HG02798 (cell line): ENCODE data around the gene DLGAP1.
"Not testable (repeated sequence)": the region's sequence is repeated elsewhere in the genome, so short reads cannot be mapped to it uniquely, and the experiment has no call there.

ENCODE experiments used
- ATAC-seq: cut with Tn5 transposase; IDR thresholded peaks from one replicate; pipeline ENCODE4 v1.9.1; 2021; ENCODE audit warnings: mild to moderate bottlenecking; ENCODE audit not compliant: unreplicated experiment, poor library complexity

The DLGAP1 gene

DNA sequence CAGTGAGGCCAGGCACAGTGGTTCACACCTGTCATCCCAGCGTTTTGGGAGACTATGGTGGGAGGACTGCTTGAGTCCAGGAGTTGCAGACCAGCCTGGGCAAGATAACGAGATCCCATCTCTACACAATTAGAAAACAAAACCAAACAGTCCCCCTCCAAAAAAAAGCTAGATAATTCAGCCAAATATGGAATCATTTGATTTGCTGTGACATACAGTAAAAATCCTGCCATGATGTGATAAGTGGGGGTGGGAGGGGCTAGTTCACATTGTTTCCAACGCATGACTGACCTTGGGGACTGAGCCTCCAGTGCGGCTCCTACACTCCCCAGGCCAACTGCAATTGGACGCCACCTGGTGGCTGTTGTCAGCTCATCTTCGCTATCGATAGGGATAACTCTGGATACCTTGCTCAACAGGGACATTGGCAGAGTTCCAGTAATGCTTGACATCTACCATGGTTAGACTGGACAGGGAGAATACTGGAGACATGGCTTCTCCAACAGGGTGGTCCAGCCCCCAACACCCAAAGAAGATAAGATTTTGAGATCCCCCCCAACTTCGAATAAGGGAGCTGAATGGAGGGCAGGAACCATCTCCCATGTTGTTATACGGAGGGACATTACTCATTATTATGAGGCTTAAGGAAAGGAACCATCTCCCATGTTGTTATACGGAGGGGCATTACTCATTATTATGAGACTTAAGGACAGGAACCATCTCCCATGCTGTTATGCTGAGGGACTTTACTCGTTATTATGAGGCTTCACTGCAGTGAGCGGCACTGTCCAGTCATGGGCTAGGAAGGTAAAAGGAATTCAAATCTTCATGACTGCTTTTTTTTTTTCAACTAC lies 869.2 kb downstream of the DLGAP1 start:
- ATAC-seq, result peak; percentile 37

DNA sequence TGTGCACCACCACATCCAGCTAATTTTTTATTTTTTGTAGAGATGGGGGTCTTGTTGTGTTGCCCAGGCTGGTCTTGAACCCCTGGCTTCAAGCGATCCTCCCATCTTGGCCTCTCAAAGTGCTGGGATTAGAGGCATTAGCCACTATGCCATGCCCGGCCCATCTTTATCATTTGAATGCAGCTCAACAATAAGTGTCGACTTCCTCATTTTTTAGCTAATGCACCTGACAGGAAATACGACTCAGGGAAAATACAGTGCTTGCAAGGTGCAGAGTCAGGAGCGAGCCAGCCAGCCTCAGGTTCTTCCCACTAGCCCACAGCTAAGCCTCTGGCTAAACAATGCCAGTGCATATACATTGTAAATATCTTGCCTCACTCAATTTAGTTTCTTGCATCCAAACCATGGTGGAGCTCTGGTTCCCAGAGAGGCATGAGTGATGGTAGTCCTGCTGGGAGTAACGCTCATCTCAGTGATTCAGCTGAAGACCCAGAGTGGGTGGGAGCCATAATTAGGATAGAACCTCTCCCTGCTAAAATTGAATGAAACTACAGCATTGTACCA lies 870.1 kb downstream of the DLGAP1 start:
- no peak for ATAC-seq

DNA sequence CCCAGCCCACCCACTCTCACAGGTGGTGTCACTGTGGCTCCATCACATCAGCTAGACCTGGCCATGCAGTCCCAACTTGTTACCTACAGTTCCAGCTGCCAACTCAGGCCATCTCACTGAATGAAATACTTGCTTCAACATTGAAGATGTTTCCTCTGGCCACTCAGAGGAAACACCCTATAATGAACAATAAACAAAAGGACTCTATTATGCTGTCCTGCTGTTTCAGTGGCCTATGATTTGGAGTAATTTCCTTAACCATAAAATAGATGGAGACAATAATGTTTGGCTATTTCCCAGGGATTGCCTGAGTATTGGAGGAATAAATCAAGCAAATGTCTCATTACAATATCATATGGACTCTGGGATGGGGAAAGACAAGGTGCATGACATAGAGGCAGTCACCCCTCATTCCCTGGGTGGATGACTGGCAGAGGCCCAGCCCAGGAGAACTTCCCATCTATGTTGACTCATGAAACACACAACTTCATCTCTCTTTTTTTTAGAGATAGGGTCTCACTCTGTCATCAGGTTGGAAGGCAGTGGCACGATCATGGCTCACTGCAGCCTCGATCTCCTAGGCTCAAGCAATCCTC lies 870.7 kb downstream of the DLGAP1 start:
- no peak for ATAC-seq

DNA sequence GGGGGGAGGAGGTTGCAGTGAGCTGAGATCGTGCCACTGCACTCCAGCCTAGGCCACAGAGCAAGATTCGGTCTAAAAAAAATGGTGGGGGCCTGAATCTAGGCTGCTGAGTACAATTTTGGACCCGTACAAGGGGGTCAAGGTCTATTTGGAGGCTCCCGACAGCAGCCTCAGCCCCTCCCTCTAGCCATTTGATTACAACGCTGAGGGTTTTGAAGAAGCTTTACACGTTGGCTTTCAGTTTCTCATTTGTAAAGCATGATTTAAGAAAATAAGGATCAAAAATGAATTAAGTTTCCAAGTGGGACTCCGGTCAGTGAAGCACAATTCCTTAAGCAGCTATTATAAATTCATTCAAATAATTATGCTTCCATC lies 871.2 kb downstream of the DLGAP1 start:
- no peak for ATAC-seq

DNA sequence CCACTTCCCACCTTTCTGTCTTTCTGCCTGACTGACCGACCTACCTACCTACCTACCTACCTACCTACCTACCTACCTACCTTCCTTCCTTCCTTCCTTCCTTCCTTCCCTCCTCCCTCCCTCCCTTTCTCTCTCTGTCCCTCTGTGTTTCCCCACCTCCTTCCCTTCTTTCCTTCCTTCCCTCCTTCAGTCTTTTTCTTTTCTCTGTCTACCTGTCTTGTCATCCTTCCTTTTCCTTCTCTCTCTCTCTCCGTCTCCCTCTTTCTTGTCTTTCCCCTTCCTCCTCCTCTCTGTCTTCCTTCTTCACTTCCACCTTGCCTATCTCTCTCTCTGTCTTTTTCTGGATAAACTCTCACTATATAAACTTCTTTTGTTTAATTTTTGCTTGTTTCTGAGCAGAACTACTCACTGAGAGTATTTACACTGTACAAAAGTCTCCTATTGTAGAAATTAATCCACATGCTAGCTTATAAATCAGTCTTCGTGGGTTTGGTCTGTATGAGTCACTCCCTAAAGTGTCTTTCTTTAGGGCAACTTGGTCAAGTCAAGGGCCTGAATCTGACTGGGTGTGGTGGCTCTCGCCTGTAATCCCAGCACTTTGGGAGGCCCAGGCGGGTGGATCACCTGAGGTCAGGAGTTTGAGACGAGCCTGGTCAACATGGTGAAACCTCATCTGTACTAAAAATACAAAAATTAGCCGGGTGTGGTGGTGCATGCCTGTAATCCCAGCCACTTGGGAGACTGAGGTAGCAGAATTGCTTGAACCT lies 871.8 kb downstream of the DLGAP1 start:
- ATAC-seq, result not testable (repeated sequence)

DNA sequence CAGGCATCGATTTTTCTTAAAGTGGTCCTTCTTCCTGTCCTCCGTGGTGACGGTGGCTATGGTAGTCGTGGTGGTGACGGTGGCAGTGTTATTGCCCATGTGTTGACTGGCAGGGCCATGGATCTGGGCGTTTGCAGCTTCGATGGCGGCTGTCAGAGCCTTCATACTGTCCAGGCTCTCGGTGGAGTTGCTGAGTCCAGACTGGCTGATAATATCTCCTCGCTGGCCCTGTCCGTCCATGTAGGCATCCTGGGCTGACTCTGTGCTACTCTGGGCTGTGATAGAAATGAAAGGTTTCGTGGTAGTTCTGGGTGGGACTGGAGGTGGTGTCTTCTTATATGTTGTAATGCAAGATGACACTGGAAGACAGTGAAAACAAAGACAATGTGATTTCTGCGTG lies 873.2 kb downstream of the DLGAP1 start:
- no peak for ATAC-seq

DNA sequence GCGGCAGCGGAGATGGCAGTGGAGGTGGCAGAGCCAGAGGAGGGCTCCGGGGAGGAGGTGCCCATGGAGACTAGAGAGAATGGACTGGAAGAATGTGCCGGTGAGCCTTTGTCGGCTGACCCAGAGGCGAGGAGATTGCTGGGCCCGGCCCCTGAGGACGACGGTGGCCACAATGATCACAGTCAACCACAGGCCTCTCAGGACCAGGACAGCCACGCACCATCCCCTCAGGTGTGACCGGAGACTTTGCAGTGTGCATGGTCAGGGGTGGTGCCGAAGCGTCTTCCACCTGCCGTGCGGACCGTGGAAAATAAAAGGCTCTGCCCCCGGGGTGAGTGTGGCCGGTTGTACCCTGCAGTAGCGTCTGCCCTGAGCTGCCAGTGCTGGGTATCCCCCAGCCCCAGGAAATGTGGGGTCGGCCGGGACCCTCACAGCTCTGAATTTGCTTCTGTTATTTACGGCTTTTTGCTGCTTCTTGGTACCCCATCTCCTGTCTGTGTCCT lies 874.5 kb downstream of the DLGAP1 start:
- ATAC-seq, result not testable (repeated sequence)

DNA sequence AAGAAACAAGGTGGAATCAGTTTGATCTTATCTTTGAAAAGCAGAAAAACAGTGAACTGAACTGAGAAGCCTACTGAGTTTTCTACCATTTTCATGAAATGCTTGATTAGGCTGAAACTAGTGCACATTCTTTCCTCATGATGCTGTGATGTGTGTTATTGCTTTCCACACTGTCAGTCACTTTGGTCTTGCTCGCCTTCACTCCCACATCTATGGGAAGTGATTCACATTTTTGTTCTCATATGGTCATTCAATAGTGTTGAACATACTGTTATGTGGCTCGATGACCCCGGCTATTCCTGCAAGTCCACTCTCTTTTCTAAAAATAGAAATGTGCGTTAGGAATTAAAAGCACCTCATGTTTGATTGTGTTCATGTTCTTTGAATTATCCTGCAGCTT lies 875.4 kb downstream of the DLGAP1 start:
- no peak for ATAC-seq

DNA sequence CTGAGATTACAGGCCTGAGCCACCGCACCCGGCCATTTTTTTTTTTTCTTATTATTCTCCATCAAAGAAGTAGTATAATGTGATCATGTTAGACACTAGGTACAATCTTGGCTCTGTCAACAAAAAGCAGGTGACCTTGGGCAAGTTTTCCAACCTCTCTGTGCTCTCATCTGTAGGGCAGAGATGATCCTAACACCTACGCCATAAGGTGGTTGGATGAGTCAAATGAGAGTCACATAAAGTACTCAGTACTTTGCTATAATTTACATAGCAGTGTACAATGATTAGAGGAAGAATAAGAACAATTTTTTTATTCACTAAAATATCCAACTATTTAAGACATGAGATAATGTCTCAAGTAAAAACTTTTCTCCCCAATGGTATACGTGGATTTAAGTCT lies 876.5 kb downstream of the DLGAP1 start:
- no peak for ATAC-seq

DNA sequence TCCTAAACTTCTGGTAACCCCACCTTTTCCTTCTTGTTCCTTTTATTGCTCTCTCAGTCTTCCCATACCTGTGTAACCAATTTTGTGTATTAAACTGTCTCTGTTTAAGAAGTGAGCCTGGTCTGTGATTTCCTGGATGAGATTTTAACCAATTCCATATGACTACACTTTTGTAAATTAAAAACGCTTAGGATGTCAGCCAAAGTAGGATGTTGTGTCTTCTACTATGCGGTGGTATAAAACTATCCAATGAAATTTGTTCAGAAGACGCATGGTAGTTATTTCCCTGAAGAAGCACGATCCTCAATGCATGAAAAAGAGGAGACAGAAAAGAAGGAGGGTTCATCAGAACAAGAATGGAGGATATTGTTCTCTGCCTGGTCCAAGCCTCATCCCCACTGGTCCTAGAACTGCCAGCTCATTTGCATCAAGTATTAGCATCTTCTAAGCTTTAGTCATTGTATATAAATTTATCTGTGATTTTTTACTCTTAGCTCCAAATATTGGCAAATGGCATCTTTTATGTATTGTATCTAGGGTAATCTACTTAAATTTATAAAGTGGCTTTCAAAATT lies 877.7 kb downstream of the DLGAP1 start:
- ATAC-seq, result no peak

DNA sequence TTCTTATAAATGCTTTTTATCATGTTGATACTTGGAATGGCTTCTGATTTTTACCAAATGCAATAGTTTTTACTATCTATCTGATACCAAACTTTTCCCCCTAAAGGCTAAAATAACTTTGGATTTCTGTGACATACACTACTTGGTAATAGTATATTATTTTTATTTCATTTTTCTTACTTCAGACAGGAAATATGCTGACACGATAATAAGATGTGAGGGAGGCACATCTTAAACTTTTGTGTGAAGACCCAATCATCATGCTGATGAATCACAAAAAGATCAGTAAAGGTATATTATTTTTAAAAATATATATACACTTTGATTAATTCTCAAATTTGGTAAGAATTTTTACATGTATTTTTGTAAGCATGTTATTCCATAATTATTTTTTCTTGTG lies 882.3 kb downstream of the DLGAP1 start:
- ATAC-seq, result no peak

DNA sequence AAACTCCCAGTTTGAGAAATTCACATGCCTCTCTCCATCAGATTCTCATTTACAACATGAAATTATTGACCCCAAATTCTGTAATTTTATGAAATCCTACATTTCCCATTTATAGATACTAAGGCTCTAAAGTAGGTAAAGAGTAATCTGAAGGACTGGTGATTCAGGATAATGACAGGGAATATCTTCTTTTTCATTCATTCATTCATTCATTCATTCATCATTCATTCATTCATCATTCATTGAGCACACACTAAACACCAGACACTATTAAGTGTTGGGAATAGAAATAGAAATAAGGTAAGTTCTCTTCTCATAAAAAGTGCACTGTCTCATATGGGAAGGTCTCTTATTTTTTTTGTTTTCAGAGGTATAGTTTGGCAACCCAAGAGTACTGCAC lies 888.3 kb downstream of the DLGAP1 start:
- no peak for ATAC-seq

DNA sequence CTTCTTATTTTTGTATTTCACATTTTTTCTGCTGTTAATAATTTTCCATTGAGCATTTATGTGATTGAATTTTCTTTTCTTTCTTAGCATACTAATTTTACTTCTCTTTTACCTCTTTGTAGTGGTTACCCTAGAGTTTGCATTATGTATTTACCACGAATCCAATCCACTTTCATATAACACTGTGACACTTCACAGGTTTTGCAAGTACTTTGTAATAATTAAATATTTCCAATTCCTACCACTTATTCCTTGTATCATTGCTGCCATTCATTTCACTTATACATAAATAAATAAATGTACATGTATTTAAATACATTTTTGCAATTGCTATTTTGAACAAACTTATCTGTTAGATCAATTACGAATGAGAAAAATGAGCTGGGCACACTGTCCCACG lies 894.4 kb downstream of the DLGAP1 start:
- ATAC-seq, result no peak

DNA sequence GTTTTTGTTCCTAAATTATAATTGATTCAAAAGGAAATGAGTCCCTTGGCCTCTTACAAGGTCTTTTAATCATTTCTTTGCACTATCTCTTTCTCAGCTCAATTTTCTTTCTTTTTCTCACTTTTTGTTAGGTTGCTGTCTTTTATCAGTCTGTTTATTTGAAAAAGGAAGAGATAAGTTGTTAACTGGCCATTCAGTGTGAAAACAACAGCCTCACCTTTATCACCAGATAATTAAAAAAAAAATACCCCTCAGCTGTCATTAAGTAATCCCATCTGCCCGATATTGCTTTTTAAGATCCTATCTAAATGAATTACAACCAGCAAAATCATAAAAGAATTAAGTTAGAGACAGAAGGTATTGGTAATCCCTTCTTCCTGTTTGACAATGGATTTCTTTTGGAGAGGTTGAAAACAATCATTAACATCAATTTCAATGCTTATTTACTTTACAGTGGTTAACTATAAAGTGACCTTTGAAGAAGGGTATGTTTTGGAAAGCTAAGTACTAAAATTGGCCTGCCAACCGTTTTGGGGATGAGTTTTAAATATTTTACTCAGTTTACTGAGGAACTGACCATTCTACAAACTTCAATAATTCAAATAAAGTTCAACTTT lies 900.2 kb downstream of the DLGAP1 start:
- ATAC-seq, result no peak

DNA sequence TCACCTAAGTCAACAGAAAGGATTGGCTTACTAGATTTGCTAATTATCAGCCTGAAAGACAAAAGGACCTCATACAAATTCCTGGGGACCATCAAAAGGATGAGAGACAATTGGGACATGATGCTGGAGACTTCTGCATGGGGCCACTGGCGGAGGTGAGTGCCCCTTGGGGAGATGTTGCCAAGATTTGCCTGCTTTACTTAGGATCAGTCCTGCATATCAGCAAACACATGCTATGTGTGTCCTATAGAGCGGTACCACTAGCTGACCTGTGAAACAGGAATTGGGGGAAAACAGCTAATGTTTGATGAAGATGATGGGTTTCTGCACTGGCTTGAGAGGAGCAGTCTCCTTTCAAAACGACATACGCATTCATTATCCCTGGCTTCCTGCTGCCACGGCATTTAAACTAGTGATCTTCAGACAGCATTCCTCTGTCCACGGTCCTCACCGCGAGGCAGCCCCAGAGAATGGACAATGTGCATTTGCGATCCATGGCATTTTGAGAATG lies 901.0 kb downstream of the DLGAP1 start:
- no peak for ATAC-seq

DNA sequence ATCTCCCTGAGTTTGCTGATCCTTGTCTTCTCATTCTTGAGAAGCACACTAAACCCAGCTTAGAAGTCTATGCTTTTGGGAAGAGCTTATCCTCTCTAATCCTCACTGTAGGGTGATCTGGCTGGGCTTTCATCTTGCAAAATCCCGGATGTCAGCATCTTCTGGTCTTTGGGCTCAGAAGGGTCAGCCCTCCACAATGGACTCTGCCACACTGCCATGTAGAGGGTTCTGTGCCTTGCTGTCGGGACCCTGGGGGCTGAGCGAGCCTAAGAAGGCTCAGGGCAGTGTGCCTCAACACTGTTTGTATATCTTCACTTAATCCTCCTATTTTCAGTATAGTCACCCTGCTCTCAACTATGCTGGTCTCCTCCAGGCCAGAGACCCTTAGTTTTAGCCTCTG lies 902.8 kb downstream of the DLGAP1 start:
- ATAC-seq, result no peak

DNA sequence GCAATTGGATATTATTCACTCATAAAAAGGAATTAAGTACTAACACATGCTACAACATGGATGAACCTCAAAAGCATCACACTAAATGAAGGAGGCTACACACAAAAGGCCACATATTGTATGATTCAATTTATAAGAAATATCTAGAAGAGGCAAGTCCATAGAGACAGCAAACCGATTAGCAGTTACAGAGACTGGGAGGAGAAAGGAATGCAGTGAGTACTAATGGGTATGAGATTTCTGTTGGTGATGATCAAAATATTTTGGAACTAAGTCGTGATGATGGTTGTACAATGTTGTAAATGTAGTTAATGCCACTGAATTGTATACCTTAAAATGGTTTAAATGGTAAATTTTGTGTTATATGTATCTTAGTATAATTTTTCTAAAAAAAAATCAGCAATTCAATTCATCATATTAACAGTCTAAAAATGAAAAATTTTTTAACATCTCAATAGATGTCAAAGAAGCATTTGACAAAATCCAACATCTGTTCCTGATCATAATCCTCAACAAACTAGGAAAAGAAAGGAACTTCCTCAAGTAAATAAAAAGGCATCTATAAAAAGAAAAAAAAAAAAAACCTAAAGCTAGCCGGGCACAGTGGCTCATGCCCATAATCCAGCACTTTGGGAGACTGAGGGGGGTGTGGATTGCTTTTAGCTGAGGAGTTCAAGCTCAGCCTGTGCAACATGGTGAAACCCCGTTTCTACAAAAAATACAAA lies 907.1 kb downstream of the DLGAP1 start:
- ATAC-seq, result no peak

DNA sequence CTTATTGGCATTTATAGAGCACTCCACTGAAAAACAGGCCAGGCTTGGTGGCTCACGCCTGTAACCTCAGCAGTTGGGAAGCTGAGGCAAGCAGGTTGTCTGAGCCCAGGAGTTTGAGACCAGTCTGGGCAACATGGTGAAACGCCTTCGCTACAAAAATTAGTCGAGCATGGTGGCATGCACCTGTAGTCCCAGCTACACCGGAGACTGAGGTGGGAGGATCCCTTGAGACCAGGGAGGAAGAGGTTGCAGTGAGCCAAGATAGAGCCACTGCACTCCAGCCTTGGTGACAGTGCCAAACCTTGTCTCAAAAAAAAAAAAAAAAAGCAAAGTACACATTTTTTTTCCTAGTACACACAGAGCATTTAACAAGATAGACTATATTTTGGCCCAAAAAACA lies 909.0 kb downstream of the DLGAP1 start:
- no peak for ATAC-seq

DNA sequence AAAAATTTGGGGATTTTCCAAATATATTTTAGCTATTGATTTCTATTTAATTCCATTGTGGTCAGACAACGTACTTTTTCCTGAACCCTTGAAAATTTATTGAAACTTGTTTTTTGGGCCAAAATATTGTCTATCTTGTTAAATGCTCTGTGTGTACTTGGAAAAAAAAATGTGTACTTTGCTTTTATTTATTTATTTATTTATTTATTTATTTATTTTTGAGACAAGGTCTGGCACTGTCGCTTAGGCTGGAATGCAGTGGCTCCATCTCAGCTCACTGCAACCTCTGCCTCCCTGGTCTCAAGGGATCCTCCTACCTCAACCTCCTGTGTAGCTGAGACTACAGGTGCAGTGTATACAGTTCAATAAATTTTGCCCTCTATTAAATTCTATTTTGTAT lies 910.6 kb downstream of the DLGAP1 start:
- no peak for ATAC-seq
